HL-60 (cell line): Measurements from ENCODE around the gene SSPN.
A peak's percentile ranks its signal among the peaks of the same experiment; 100 is the strongest.

Experiments used
- DNase-seq, 2 experiments: peaks; one replicate each; pipeline ENCODE4 v3.0.0-alpha.2; 2010 to 2020; ENCODE audit warnings: low read depth in 1 of 2, low spot score in 1 of 2
- H3K27ac ChIP-seq: fragments of 250-450 bp; sonication (Bioruptor Pico); replicated peaks from 2 replicates; pipeline ENCODE4 v1.5.1; 2020; ENCODE audit warnings: mild to moderate bottlenecking, moderate library complexity
- H3K27me3 ChIP-seq: fragments of 250-450 bp; sonication (Bioruptor Pico); 2 replicates; pipeline ENCODE4 v1.5.1; 2021; ENCODE audit warnings: mild to moderate bottlenecking, moderate library complexity; ENCODE audit not compliant: insufficient read depth, poor library complexity, severe bottlenecking
- H3K4me3 ChIP-seq: replicated peaks from 2 replicates; pipeline ENCODE4 v1.5.1; 2011; ENCODE audit warnings: mild to moderate bottlenecking, control low read depth, low read length; ENCODE audit not compliant: insufficient read depth
- CTCF ChIP-seq: IDR thresholded peaks from one replicate; pipeline ENCODE4 v1.5.1; 2011; ENCODE audit warnings: low read length, control low read depth, inconsistent platforms; ENCODE audit not compliant: insufficient read depth
- GABPA ChIP-seq: IDR thresholded peaks from 2 replicates; pipeline ENCODE4 v1.6.1; 2012; ENCODE audit warnings: low read depth
- POLR2AphosphoS5 ChIP-seq: IDR thresholded peaks from 2 replicates; pipeline ENCODE4 v1.6.1; 2012; ENCODE audit warnings: low read depth
- REST ChIP-seq: IDR thresholded peaks from 2 replicates; pipeline ENCODE4 v1.6.1; 2012; ENCODE audit warnings: low read depth; ENCODE audit not compliant: insufficient replicate concordance
- SPI1 ChIP-seq: IDR thresholded peaks from 2 replicates; pipeline ENCODE4 v1.6.1; 2012; ENCODE audit warnings: low read depth, mild to moderate bottlenecking, borderline replicate concordance

SSPN gene

GRCh38 chr12:26242683-26243082 lies 47.3 kb downstream of the SSPN start:
- Histone ChIP-seq H3K27ac (no peak overlapping the region), H3K27me3 (no peaks in the 10 kb centered on the region), H3K4me3 (no peak overlapping the region)
- TF ChIP-seq REST (no peak), SPI1 (no peak), POLR2AphosphoS5 (no peak), GABPA (no peak), CTCF (no peak)
- DNase-seq, result no peak

- H3K27ac ChIP-seq, result no peak overlapping the region
- TF ChIP-seq GABPA, result no peak
- peak; percentile 18 to 51 for DNase-seq
Measured at GRCh38 chr12:26244503-26244902, 49.1 kb downstream of the SSPN start.

GRCh38 chr12:26245175-26245942 lies 50.0 kb downstream of the SSPN start:
- no peaks in the 10 kb centered on the region for H3K27me3 ChIP-seq
- TF ChIP-seq SPI1 (peak; percentile 46; the same call in 1 of the 2 replicates), CTCF (no peak)
- H3K27ac ChIP-seq, result no peak overlapping the region
- H3K4me3 ChIP-seq, result no peak overlapping the region
- peak in 1 of 2 experiments; percentile 5 for DNase-seq

More at GRCh38 chr12:26244503-26244902, 49.1 kb downstream of the SSPN start:
- Histone ChIP-seq H3K27me3 (no peaks in the 10 kb centered on the region), H3K4me3 (no peak overlapping the region)

- no peak for TF ChIP-seq CTCF
- no peak for TF ChIP-seq REST
- no peak for TF ChIP-seq POLR2AphosphoS5
- no peak for TF ChIP-seq GABPA
- TF ChIP-seq SPI1, result no peak
- no peak overlapping the region for H3K4me3 ChIP-seq
- no peaks in the 10 kb centered on the region for H3K27me3 ChIP-seq
- DNase-seq, result no peak
- no peak overlapping the region for H3K27ac ChIP-seq
Measured at GRCh38 chr12:26246483-26247164, 51.3 kb downstream of the SSPN start.
